Right ventricle myocardium inferior (tissue), 1 donor: ENCODE measurements around the gene CASK. TPM values are rescaled to one million over a fixed set of nuclear protein-coding genes. Genes with fewer than 3 reads are reported as not detected.

Experiments
- ATAC-seq: fragments of 200-7000 bp; cut with Tn5 transposase; one replicate; pipeline ENCODE4 v1.9.1; 2020; ENCODE audit warnings: mild to moderate bottlenecking, moderate library complexity
- DNase-seq: peaks from one replicate; pipeline ENCODE4 v3.0.0; 2021; ENCODE audit errors: missing footprints
- intact Hi-C: fragments of 100-400 bp; cut with DNase I; formaldehyde crosslinking; loops from one replicate; pipeline ENCODE4 v1.11.0; 2022
- total RNA-seq: library from RNA; stranded (reverse); fragmentation: NEBNext Ultra II Directional; extraction: Animal tissue kit (Norgen Biotek cat#: 25700); gene quantifications from one replicate; pipeline ENCODE4 v1.2.1, GENCODE V29; 2021
- donor health status: DM: no; HTN: yes; CAD: no; lungs with severe emphysema.

The CASK gene
- total RNA-seq, 1 donor from 2014 or later, result 16.6 TPM

GRCh38 chrX:41559235-41560052 is 363.9 kb downstream of the CASK start:
- peak; percentile 16 for ATAC-seq
- no peak for DNase-seq
- intact Hi-C loops, result loop anchor here (5.0 kb wide), 1 partner anchor 203 kb away; no protein-coding TSS in a partner anchor

- ATAC-seq (no peak), DNase-seq (no peak)
- intact Hi-C loops, result loop anchor here (5.0 kb wide), 1 partner anchor 204 kb away; no protein-coding TSS in a partner anchor
Measured at GRCh38 chrX:41558531-41558930, 364.8 kb downstream of the CASK start.

- DNase-seq, result no peak
- intact Hi-C loops, result loop anchor here (5.0 kb wide), 1 partner anchor 205 kb away; no protein-coding TSS in a partner anchor
- ATAC-seq, result no peak
Measured at GRCh38 chrX:41556958-41557357, 366.4 kb downstream of the CASK start.

GRCh38 chrX:41553688-41554087 is 369.7 kb downstream of the CASK start:
- no peak for ATAC-seq
- no peak for DNase-seq
- intact Hi-C loops, result no loop called here

GRCh38 chrX:41548411-41548810 is 374.9 kb downstream of the CASK start:
- ATAC-seq, result no peak
- intact Hi-C loops, result no loop called here

GRCh38 chrX:41543668-41544067 is 379.7 kb downstream of the CASK start:
- DNase-seq (no peak), ATAC-seq (no peak)
- intact Hi-C loops, result no loop called here

More at GRCh38 chrX:41548411-41548810, 374.9 kb downstream of the CASK start:
- no peak for DNase-seq

GRCh38 chrX:41543025-41543424 is 380.3 kb downstream of the CASK start:
- DNase-seq (no peak), ATAC-seq (no peak)
- intact Hi-C loops, result no loop called here

- intact Hi-C loops, result no loop called here
- DNase-seq (no peak), ATAC-seq (no peak)
Measured at GRCh38 chrX:41542536-41542935, 380.8 kb downstream of the CASK start.

GRCh38 chrX:41542135-41542534 is 381.2 kb downstream of the CASK start:
- ATAC-seq (no peak), DNase-seq (no peak)
- intact Hi-C loops, result no loop called here

GRCh38 chrX:41541386-41541785 is 382.0 kb downstream of the CASK start:
- no peak for ATAC-seq
- intact Hi-C loops, result no loop called here

GRCh38 chrX:41538707-41539106 is 384.6 kb downstream of the CASK start:
- no peak for ATAC-seq
- DNase-seq, result no peak
- intact Hi-C loops, result no loop called here

More at GRCh38 chrX:41541386-41541785, 382.0 kb downstream of the CASK start:
- no peak for DNase-seq

- intact Hi-C loops, result no loop called here
- ATAC-seq (no peak), DNase-seq (no peak)
Measured at GRCh38 chrX:41530085-41530484, 393.3 kb downstream of the CASK start.

GRCh38 chrX:41529221-41529620 is 394.1 kb downstream of the CASK start:
- ATAC-seq, result no peak
- intact Hi-C loops, result no loop called here
- DNase-seq, result no peak

- intact Hi-C loops, result no loop called here
- ATAC-seq, result no peak
- DNase-seq, result no peak
Measured at GRCh38 chrX:41528784-41529183, 394.6 kb downstream of the CASK start.

GRCh38 chrX:41526925-41527324 is 396.4 kb downstream of the CASK start:
- ATAC-seq (no peak), DNase-seq (no peak)
- intact Hi-C loops, result no loop called here

GRCh38 chrX:41526271-41526670 is 397.1 kb downstream of the CASK start:
- intact Hi-C loops, result no loop called here
- ATAC-seq, result no peak
- DNase-seq, result no peak

- DNase-seq (no peak), ATAC-seq (no peak)
- intact Hi-C loops, result no loop called here
Measured at GRCh38 chrX:41522671-41523070, 400.7 kb downstream of the CASK start.

GRCh38 chrX:41522081-41522480 is 401.3 kb downstream of the CASK start:
- intact Hi-C loops, result no loop called here
- DNase-seq (no peak), ATAC-seq (no peak)

GRCh38 chrX:41519468-41519867 is 403.9 kb downstream of the CASK start:
- intact Hi-C loops, result no loop called here
- DNase-seq (no peak), ATAC-seq (no peak)

- intact Hi-C loops, result no loop called here
- no peak for ATAC-seq
- no peak for DNase-seq
Measured at GRCh38 chrX:41518841-41519220, 404.5 kb downstream of the CASK start.
